Upper lobe of left lung (tissue), 4 donors: ENCODE results near the gene ENTR1.
"Not testable (repeated sequence)": the region's sequence is repeated elsewhere in the genome, so short reads cannot be mapped to it uniquely, and the experiment has no call there.

ENCODE experiments used
- POLR2A ChIP-seq, 4 donors: fragments of 450-650 bp; IDR thresholded peaks; one replicate each; pipeline ENCODE4 v1.5.1; 2016 to 2017; ENCODE audit warnings: antibody characterized with exemption in 4 of 4, mild to moderate bottlenecking in 2 of 4
- POLR2AphosphoS5 ChIP-seq, 2 donors: sonication (generic); formaldehyde crosslinking; IDR thresholded peaks; one replicate each; pipeline ENCODE4 v1.5.1; 2017; ENCODE audit warnings: antibody characterized with exemption in 2 of 2
- TF ChIP-seq, protein P1 (sequence below), 6 experiments: fragments of 450-650 bp in 4 of 6; fragments of 200-600 bp in 2 of 6; sonication (generic) in 2 of 6; IDR thresholded peaks; one replicate each; pipeline ENCODE4 v1.5.1; 2016 to 2019; ENCODE audit warnings: antibody characterized with exemption in 6 of 6

DNA sequence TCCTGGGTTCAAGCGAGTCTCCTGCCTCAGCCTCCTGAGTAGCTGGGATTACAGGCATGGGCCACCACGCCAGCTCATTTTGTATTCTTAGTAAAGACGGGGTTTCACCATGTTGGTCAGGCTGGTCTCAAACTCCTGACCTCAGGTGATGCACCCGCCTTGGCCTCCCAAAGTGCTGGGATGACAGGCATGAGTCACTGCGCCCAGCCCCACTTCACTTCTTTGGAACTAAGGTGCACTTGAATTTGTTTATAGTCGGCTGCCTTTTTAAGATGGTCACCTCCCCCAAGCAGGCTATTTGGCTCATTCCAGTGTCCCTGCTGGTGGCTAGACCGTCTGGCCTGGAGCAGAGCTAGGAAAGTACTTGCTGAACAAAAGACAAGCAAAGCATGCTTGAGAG lies 15.0 kb upstream of the ENTR1 start:
- TF ChIP-seq, protein P1, sequence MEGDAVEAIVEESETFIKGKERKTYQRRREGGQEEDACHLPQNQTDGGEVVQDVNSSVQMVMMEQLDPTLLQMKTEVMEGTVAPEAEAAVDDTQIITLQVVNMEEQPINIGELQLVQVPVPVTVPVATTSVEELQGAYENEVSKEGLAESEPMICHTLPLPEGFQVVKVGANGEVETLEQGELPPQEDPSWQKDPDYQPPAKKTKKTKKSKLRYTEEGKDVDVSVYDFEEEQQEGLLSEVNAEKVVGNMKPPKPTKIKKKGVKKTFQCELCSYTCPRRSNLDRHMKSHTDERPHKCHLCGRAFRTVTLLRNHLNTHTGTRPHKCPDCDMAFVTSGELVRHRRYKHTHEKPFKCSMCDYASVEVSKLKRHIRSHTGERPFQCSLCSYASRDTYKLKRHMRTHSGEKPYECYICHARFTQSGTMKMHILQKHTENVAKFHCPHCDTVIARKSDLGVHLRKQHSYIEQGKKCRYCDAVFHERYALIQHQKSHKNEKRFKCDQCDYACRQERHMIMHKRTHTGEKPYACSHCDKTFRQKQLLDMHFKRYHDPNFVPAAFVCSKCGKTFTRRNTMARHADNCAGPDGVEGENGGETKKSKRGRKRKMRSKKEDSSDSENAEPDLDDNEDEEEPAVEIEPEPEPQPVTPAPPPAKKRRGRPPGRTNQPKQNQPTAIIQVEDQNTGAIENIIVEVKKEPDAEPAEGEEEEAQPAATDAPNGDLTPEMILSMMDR (IDR thresholded peaks at IDR 0.05) = not testable (repeated sequence)
- TF ChIP-seq POLR2AphosphoS5, POLR2A (IDR thresholded peaks at IDR 0.05): not testable (repeated sequence)
